GM12878 (cell line): ENCODE data around the gene ARRDC1. TPM values are rescaled to one million over a fixed set of nuclear protein-coding genes. Genes with fewer than 3 reads are reported as not detected.

Experiments
- ATAC-seq: fragments of 200-7000 bp; cut with Tn5 transposase; 3 replicates; pipeline ENCODE4 v1.9.1; 2020; ENCODE audit warnings: mild to moderate bottlenecking, moderate library complexity
- BruUV-seq: library from RNA; stranded (reverse); fragments of 400-500 nt; replicated peaks from 2 replicates; lab custom pipeline; 2021; lab: Mats Ljungman, UMichigan
- CTCF ChIA-PET: fragments of 300-600 bp; sonication (Branson Sonifier 250); formaldehyde crosslinking; extraction: SDS; loops from one replicate; lab custom pipeline; 2021; ENCODE audit warnings: inconsistent platforms; lab: Yijun Ruan, JAX
- POLR2A ChIA-PET: fragments of 350-600 bp; formaldehyde crosslinking; extraction: SDS; loops from one replicate; lab custom pipeline; 2021; ENCODE audit warnings: inconsistent platforms; lab: Charles Lee
- RAD21 ChIA-PET: fragments of 300-600 bp; sonication (Branson Sonifier 250); formaldehyde crosslinking; loops from one replicate; lab custom pipeline; 2023; ENCODE audit warnings: antibody characterized with exemption; ENCODE audit not compliant: unreplicated experiment; lab: Charles Lee
- SMC1A ChIA-PET: fragments of 300-600 bp; sonication (Branson Sonifier 250); formaldehyde crosslinking; loops from one replicate; lab custom pipeline; 2023; ENCODE audit not compliant: unreplicated experiment, uncharacterized antibody; lab: Charles Lee
- DNase-seq: peaks from one replicate; pipeline ENCODE4 v3.0.0-alpha.2; 2011; ENCODE audit warnings: low read depth, low spot score
- FAIRE-seq: peaks from 3 replicates; lab custom pipeline; 2011; peaks lifted over from hg19 to GRCh38; lab: Jason Lieb, UNC
- H2AFZ ChIP-seq: 2 replicates; pipeline ENCODE4 v1.6.0; 2011; ENCODE audit warnings: low read depth, low read length, control low read depth; ENCODE audit not compliant: control insufficient read depth
- H3K27ac ChIP-seq: 2 replicates; pipeline ENCODE4 v1.5.1; 2011; ENCODE audit warnings: control low read depth; ENCODE audit not compliant: control insufficient read depth, insufficient read depth
- H3K27me3 ChIP-seq, 2 experiments: replicated peaks in 1 of 2; 2 replicates each; pipeline versions ENCODE4 v1.6.0 to v1.6.1; 2011; ENCODE audit warnings: low read length in 1 of 2; ENCODE audit not compliant: control insufficient read depth in 2 of 2, insufficient read depth in 2 of 2
- H3K36me3 ChIP-seq, 2 experiments: 2 replicates each; pipeline ENCODE4 v1.5.1; 2011; ENCODE audit warnings: low read length in 1 of 2; ENCODE audit not compliant: control insufficient read depth in 2 of 2, insufficient read depth in 2 of 2
- H3K4me1 ChIP-seq: 2 replicates; pipeline ENCODE4 v1.6.1; 2011; ENCODE audit warnings: mild to moderate bottlenecking, low read length, moderate library complexity, mixed read lengths; ENCODE audit not compliant: control insufficient read depth, insufficient read depth
- H3K4me2 ChIP-seq: 2 replicates; pipeline ENCODE4 v1.6.0; 2011; ENCODE audit warnings: control low read depth; ENCODE audit not compliant: control insufficient read depth, insufficient read depth
- H3K4me3 ChIP-seq: fragments of 200-600 bp; sonication (generic); 2 replicates; pipeline ENCODE4 v1.5.1; 2016
- H3K79me2 ChIP-seq: 2 replicates; pipeline ENCODE4 v1.6.0; 2011; ENCODE audit warnings: low read length; ENCODE audit not compliant: control insufficient read depth, insufficient read depth
- H3K9ac ChIP-seq: 2 replicates; pipeline ENCODE4 v1.8.0; 2011; ENCODE audit warnings: low read length, control low read depth, mixed read lengths; ENCODE audit not compliant: control insufficient read depth, insufficient read depth
- H3K9me3 ChIP-seq: replicated peaks from 3 replicates; pipeline ENCODE4 v1.5.1; 2011; ENCODE audit warnings: mild to moderate bottlenecking, low read length; ENCODE audit not compliant: control insufficient read depth, insufficient read depth
- H4K20me1 ChIP-seq: 2 replicates; pipeline ENCODE4 v1.6.0; 2011; ENCODE audit not compliant: control insufficient read depth, insufficient read depth
- EZH2 ChIP-seq: IDR thresholded peaks from 2 replicates; pipeline ENCODE4 v1.6.1; 2012; ENCODE audit warnings: low read depth, mild to moderate bottlenecking, control low read depth, inconsistent platforms, low read length, borderline replicate concordance; ENCODE audit not compliant: control insufficient read depth
- POLR2A ChIP-seq: IDR thresholded peaks from 2 replicates; pipeline ENCODE4 v1.6.1; 2011; ENCODE audit warnings: low read depth, mild to moderate bottlenecking, low read length
- ZNF24 ChIP-seq: fragments of 450-650 bp; IDR thresholded peaks from 2 replicates; pipeline ENCODE4 v1.6.1; 2017; ENCODE audit warnings: antibody characterized with exemption, mild to moderate bottlenecking
- WGBS: methylation state at CpG from one replicate; pipeline ENCODE4 v1.1.6; 2016; ENCODE audit warnings: low lambda C conversion rate; ENCODE audit not compliant: insufficient replicate concordance, insufficient coverage; ENCODE audit errors: missing lambda C conversion rate; 5-methylcytosine and 5-hydroxymethylcytosine counted together
- in situ Hi-C: fragments of 300-500 bp; cut with MboI; formaldehyde crosslinking; loops from 9 replicates; pipeline ENCODE4 v1.14.3; 2018; ENCODE audit warnings: mixed read lengths
- intact Hi-C: fragments of 100-400 bp; cut with micrococcal nuclease; formaldehyde crosslinking; loops from one replicate; pipeline ENCODE4 v1.14.2; 2022; ENCODE audit not compliant: unreplicated experiment
- polyA plus RNA-seq, 11 experiments: library from polyadenylated mRNA; depleted of rRNA in 4 of 11; unstranded in 6 of 11; stranded (reverse) in 5 of 11; fragments of >200 nt; fragmentation: Nextera tagmentation in 4 of 11; fragmentation: Illumina TruSeq in 1 of 11; extraction: Ambion mirVana in 4 of 11; extraction: Trizol in 1 of 11; gene quantifications; 1 replicate in 1 of 11; 2 replicates in 10 of 11; pipeline versions ENCODE4 v1.2.1 to v1.2.3, GENCODE V29; 2011 to 2016; ENCODE audit warnings: inconsistent platforms in 2 of 11, missing spikeins in 2 of 11, low read depth in 1 of 11
- total RNA-seq, 4 experiments: library from RNA; depleted of rRNA in 3 of 4; stranded (reverse); fragments of >200 nt in 3 of 4; fragmentation: Illumina TruSeq in 1 of 4; extraction: Trizol in 1 of 4; gene quantifications; 2 replicates each; pipeline versions ENCODE4 v1.2.1 to v1.2.3, GENCODE V29; 2013 to 2021
- TF ChIP-seq, protein P1 (sequence below): fragments of 450-650 bp; IDR thresholded peaks from 2 replicates; pipeline ENCODE4 v1.6.1; 2016; ENCODE audit warnings: mild to moderate bottlenecking

ARRDC1 gene
- total and polyA plus RNA-seq, 10 of the 15 experiments (the other 5 are each of a cell fraction or from before 2014, with no cell fraction given), result 0.23 to 34.4 (median 20.9) TPM

DNA sequence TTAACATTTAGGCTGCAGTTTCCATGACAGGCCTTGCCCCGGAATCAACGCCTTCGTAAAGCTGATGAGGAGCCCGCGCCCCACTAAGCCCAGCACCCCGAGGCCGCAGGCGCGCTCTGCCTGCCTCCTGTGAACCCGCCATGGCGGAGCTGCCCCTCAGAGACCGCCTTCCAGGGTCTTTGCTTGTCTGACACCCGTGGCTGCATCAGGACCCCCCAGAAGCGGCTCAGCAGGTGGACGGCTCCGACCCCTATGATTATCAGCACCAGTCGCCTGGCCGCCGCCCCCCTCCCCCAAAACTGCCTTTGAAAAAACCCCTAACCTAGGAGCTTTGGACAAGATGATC is 26.3 kb upstream of the ARRDC1 start:
- Histone ChIP-seq H3K4me1 (peaks cover 16% of the 10 kb centered on the region), H4K20me1 (no peaks in the 10 kb centered on the region), H3K4me3 (peak overlapping the region; percentile 86; the same call in 1 of the 2 replicates), H3K9ac (peak overlapping the region; percentile 80; the same call in 1 of the 2 replicates), H3K4me2 (peak overlapping the region; percentile 81), H2AFZ (peak overlapping the region; percentile 81), H3K79me2 (peaks cover 26% of the 10 kb centered on the region), H3K36me3 (peaks cover 4 to 14% of the 10 kb centered on the region in 2 experiments; a peak in 3 of 4 replicates), H3K27me3 (no peaks in the 10 kb centered on the region), H3K27ac (no peak overlapping the region), H3K9me3 (no peaks in the 10 kb centered on the region)
- BruUV-seq, result no TSS peak
- DNase-seq, result no peak
- ChIA-PET CTCF (interaction anchor here (0.6 to 2.4 kb wide), 9 partner anchors 8 to 446 kb away, joined by 3 to 9 read pairs (median 4); partner anchors contain the start of gene MRPL41), SMC1A (no interaction called here), RAD21 (no interaction called here), POLR2A (no interaction called here)
- TF ChIP-seq EZH2, result no peak
- TF ChIP-seq, protein P1, sequence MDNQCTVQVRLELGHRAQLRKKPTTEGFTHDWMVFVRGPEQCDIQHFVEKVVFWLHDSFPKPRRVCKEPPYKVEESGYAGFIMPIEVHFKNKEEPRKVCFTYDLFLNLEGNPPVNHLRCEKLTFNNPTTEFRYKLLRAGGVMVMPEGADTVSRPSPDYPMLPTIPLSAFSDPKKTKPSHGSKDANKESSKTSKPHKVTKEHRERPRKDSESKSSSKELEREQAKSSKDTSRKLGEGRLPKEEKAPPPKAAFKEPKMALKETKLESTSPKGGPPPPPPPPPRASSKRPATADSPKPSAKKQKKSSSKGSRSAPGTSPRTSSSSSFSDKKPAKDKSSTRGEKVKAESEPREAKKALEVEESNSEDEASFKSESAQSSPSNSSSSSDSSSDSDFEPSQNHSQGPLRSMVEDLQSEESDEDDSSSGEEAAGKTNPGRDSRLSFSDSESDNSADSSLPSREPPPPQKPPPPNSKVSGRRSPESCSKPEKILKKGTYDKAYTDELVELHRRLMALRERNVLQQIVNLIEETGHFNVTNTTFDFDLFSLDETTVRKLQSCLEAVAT, result peak; percentile 15; the same call in 1 of the 2 replicates
- no peak for FAIRE-seq
- intact Hi-C loops, result loop anchor here (2.0 kb wide), 1 partner anchor 40 kb away; the partner anchor contains the start of gene EHMT1
- no peak for ATAC-seq
- in situ Hi-C loops, result no loop called here
- WGBS, result 64% methylated on average over 19 of the region's 19 CpGs

DNA sequence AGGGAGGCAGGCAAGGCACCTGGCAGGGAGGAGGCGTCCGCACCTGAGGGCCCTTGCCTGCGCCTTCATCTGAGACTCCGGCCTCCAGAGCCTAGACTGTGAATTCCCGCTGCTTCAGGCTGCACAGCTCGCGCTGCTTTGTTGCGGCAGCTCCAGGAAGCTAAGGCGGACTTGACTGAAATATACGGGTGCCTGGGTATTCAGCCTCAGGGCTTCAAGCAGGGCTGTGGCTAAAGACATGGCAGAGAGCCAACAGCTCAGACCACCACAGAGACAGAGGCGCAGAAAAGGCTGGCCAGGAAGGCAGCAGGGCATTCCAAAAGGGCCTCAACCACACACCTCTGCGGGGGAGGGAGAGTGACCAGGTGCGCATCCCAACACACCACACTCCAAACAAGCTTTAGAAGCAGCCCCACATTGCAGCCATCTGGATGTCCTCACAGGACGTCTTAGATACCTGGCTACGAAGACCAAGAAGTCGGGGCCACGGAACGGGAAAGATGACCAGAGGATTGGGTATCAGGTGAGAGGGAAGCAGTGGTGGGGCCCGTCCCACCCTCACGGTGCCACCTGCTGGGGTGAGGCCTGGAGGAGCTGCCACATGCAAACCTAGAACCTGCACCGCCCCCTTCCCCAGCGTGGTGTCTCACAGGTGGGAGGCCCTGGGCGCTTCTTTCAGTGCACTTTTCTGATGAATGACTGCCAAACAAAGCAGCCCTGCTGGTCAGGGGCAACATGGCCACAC is 25.1 kb upstream of the ARRDC1 start:
- Histone ChIP-seq H2AFZ (no peak overlapping the region), H3K27me3 (no peaks in the 10 kb centered on the region), H3K79me2 (peaks cover 24% of the 10 kb centered on the region), H3K9me3 (no peaks in the 10 kb centered on the region), H3K27ac (no peak overlapping the region), H3K36me3 (peaks cover 2 to 10% of the 10 kb centered on the region in 2 experiments; a peak in 3 of 4 replicates), H4K20me1 (no peaks in the 10 kb centered on the region), H3K4me1 (peaks cover 16% of the 10 kb centered on the region), H3K4me3 (no peak overlapping the region), H3K9ac (no peak overlapping the region), H3K4me2 (no peak overlapping the region)
- 80% methylated on average over 22 of the region's 23 CpGs for WGBS
- FAIRE-seq, result no peak
- no peak for TF ChIP-seq ZNF24
- peak; percentile 13; the same call in 1 of the 2 replicates for TF ChIP-seq POLR2A
- no peak for DNase-seq
- ChIA-PET RAD21 (no interaction called here), CTCF (interaction anchor here (1.2 to 2.3 kb wide), 5 partner anchors 22 to 93 kb away, joined by 3 to 6 read pairs (median 5); no protein-coding TSS in a partner anchor), SMC1A (no interaction called here), POLR2A (no interaction called here)
- intact Hi-C loops, result no loop called here
- ATAC-seq, result no peak
- in situ Hi-C loops, result no loop called here
- no TSS peak for BruUV-seq
